NCI-H1436 (cell line): ENCODE data around the gene UTP20.
"Not testable (repeated sequence)": the region's sequence is repeated elsewhere in the genome, so short reads cannot be mapped to it uniquely, and the experiment has no call there.

ENCODE experiments used
- DNase-seq: peaks from one replicate; lab custom pipeline; 2025; lab: John Stamatoyannopoulos, UW

UTP20 gene

GRCh38 chr12:101327051-101327450, 47.1 kb downstream of the UTP20 start:
- DNase-seq, result no peak

GRCh38 chr12:101327546-101327945, 47.6 kb downstream of the UTP20 start:
- no peak for DNase-seq

- no peak for DNase-seq
These were observed 49.0 kb downstream of the UTP20 start for GRCh38 chr12:101328917-101329316.

- DNase-seq, result no peak
These were observed 50.7 kb downstream of the UTP20 start for GRCh38 chr12:101330631-101331030.

- DNase-seq, result no peak
These were observed 56.5 kb downstream of the UTP20 start for GRCh38 chr12:101336437-101336836.

- DNase-seq, result no peak
These were observed 58.2 kb downstream of the UTP20 start for GRCh38 chr12:101338087-101338486.

- DNase-seq, result no peak
These were observed 64.0 kb downstream of the UTP20 start for GRCh38 chr12:101343893-101344292.

- no peak for DNase-seq
These were observed 71.8 kb downstream of the UTP20 start for GRCh38 chr12:101351682-101352081.

GRCh38 chr12:101356794-101357193, 76.9 kb downstream of the UTP20 start:
- DNase-seq, result no peak

- no peak for DNase-seq
These were observed 81.5 kb downstream of the UTP20 start for GRCh38 chr12:101361455-101361854.

GRCh38 chr12:101368016-101368415, 88.1 kb downstream of the UTP20 start:
- DNase-seq, result no peak

- no peak for DNase-seq
These were observed 92.5 kb downstream of the UTP20 start for GRCh38 chr12:101372431-101372830.

GRCh38 chr12:101375573-101375972, 95.7 kb downstream of the UTP20 start:
- no peak for DNase-seq

GRCh38 chr12:101379149-101379548, 99.2 kb downstream of the UTP20 start:
- no peak for DNase-seq

GRCh38 chr12:101391181-101391580, 111.3 kb downstream of the UTP20 start:
- DNase-seq, result not testable (repeated sequence)

GRCh38 chr12:101407049-101407435, 127.1 kb downstream of the UTP20 start:
- no peak for DNase-seq

- DNase-seq, result peak; percentile 79
These were observed 127.8 kb downstream of the UTP20 start, which contains the start of gene ARL1 for GRCh38 chr12:101407436-101408345. ARL1 (minus strand) TSS chr12:101407772; CDS start chr12:101407645, 127 bp downstream.

GRCh38 chr12:101410169-101410568, 130.3 kb downstream of the UTP20 start:
- DNase-seq, result not testable (repeated sequence)

- DNase-seq, result peak; percentile 26
These were observed 134.7 kb downstream of the UTP20 start for GRCh38 chr12:101414533-101415119.

- DNase-seq, result no peak
These were observed 135.3 kb downstream of the UTP20 start for GRCh38 chr12:101415228-101415627.

GRCh38 chr12:101422066-101422465, 142.2 kb downstream of the UTP20 start:
- DNase-seq, result not testable (repeated sequence)

GRCh38 chr12:101424620-101425019, 144.7 kb downstream of the UTP20 start:
- DNase-seq, result no peak

GRCh38 chr12:101430456-101430855, 150.6 kb downstream of the UTP20 start:
- no peak for DNase-seq
